GM18520 (cell line): ENCODE measurements around the gene UCN2.

Experiments used
- ATAC-seq: cut with Tn5 transposase; IDR thresholded peaks from one replicate; pipeline ENCODE4 v1.9.1; 2021; ENCODE audit not compliant: unreplicated experiment

UCN2 gene

GRCh38 chr3:48563382-48563918 lies at the start of gene UCN2:
TSS of gene UCN2 (minus strand) at chr3:48563781. CDS start at chr3:48563124, 657 bp downstream.
- ATAC-seq = no peak

GRCh38 chr3:48612309-48612708 lies 48.7 kb upstream of the UCN2 start:
- no peak for ATAC-seq

- peak; percentile 95 for ATAC-seq
These were observed 45.8 kb upstream of the UCN2 start, which contains the start of gene UQCRC1 for GRCh38 chr3:48609088-48610005. TSS of gene UQCRC1 (minus strand) at chr3:48609646. CDS start at chr3:48609620, 26 bp downstream.

GRCh38 chr3:48607519-48607918 lies 43.9 kb upstream of the UCN2 start:
- no peak for ATAC-seq

GRCh38 chr3:48601622-48601994 lies 38.0 kb upstream of the UCN2 start:
- ATAC-seq = no peak

- no peak for ATAC-seq
These were observed 37.4 kb upstream of the UCN2 start for GRCh38 chr3:48600711-48601621.

GRCh38 chr3:48599509-48600285 lies 36.1 kb upstream of the UCN2 start:
- no peak for ATAC-seq

GRCh38 chr3:48599077-48599501 lies 35.5 kb upstream of the UCN2 start:
- ATAC-seq = no peak

- no peak for ATAC-seq
These were observed 34.9 kb upstream of the UCN2 start for GRCh38 chr3:48598323-48599076.

GRCh38 chr3:48597408-48597800 lies 33.8 kb upstream of the UCN2 start:
- no peak for ATAC-seq

- ATAC-seq = no peak
These were observed 33.3 kb upstream of the UCN2 start for GRCh38 chr3:48596676-48597407.

GRCh38 chr3:48596157-48596556 lies 32.6 kb upstream of the UCN2 start:
- ATAC-seq = no peak

GRCh38 chr3:48595526-48596121 lies 32.0 kb upstream of the UCN2 start:
- ATAC-seq = no peak

GRCh38 chr3:48595075-48595525 lies 31.5 kb upstream of the UCN2 start, which contains the start of gene COL7A1:
TSS of gene COL7A1 (minus strand) at chr3:48595329. CDS start at chr3:48595159, 170 bp downstream.
- no peak for ATAC-seq

GRCh38 chr3:48594417-48595049 lies 31.0 kb upstream of the UCN2 start:
- no peak for ATAC-seq

- no peak for ATAC-seq
These were observed 29.8 kb upstream of the UCN2 start for GRCh38 chr3:48593337-48593736.

- no peak for ATAC-seq
These were observed 29.0 kb upstream of the UCN2 start for GRCh38 chr3:48592519-48593087.
